Tongue (tissue), 2 donors: ENCODE measurements around the gene USP22. TPM values are rescaled to one million over a fixed set of nuclear protein-coding genes. Genes with fewer than 3 reads are reported as not detected.
A peak's percentile ranks its signal among the peaks of the same experiment; 100 is the strongest.

ENCODE experiments used
- DNase-seq: peaks from one replicate; pipeline ENCODE4 v3.0.0-alpha.2; 2015
- total RNA-seq: library from RNA; depleted of rRNA; stranded (reverse); fragments of >200 nt; gene quantifications from one replicate; pipeline ENCODE4 v1.2.3, GENCODE V29; 2014

The USP22 gene
- total RNA-seq, 1 donor from 2014 or later: 218 TPM

GRCh38 chr17:21019976-21020586, 22.7 kb downstream of the USP22 start:
- peak; percentile 59 for DNase-seq

DNA sequence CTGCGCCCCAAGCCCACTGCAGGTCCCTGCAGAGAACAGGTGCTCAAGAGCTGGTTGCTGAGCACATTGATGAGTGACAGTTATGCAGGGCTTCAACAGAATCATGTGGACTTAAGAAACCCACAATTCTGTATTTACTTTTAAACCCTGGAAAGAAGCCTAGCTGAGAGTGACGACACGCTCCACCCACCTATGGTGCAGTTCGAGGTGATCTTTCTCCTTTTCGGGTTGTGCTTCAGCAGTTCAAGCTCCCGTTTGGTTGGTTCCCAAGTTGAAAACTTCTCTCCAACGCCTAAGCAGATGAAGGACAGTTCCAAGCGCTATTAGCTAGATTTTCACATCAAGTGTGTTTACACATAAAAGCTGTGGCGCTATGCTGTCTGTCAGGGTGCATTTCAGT, 23.9 kb downstream of the USP22 start:
- DNase-seq: peak; percentile 48

DNA sequence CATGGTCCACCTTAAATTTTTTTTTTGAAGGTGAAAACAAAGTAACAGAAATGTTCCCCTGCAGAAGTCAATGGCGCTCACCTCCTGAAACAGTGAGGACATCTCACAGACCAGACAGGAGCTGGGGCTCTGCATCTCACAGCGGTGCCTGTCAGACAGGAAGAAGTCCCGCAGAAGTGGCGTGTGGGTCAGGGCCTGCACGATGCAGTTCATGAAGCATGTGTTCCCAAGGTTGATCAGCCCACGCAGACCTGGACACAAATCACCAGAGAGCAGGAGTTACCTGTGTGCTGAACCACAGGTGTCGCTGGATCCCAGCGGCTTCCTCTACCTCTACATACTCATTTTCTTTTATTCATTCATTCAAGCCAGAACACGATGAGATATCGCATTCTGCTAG, 24.9 kb downstream of the USP22 start:
- DNase-seq: no peak

DNA sequence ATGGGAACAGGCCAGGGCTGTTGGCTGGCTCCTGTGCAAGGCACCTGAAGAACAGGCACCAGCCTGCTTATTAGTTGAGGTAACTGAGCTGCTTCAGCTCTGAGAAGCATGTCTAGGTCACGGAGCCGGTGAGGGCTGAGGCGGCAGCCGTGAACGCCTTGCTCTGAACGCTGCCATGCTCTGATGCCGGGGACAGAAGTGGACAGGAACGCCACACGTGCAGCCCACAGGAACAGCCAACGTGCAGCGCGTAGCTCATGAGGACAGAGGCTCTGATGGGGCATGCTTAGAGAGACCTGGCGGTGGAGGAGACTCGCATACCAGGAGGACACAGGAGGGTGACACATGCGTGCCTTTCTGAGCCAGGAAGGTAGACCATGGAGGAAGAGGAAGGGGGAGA, 25.6 kb downstream of the USP22 start:
- no peak for DNase-seq

- no peak for DNase-seq
These were observed 26.0 kb downstream of the USP22 start for GRCh38 chr17:21016826-21017225.

- DNase-seq: no peak
These were observed 27.2 kb downstream of the USP22 start for GRCh38 chr17:21015564-21015963.

DNA sequence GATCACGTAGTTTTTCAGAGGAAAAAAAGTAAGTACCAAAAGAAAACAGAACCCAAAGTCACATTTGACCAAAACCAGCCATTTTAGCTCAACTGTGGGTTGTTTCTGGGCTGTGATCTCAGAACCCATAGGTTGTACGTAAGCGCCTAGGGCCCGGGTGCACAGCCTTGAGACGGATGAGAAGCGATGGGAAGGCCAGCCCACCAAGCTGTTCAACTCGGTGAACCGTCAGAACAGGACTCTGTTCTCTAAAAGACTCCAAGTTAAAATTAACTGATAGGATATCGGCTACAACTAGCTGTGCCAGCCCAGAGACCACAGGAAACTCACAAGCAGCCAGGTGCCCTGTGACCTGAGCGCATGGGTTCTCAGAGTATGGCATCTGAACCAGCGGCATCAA, 28.3 kb downstream of the USP22 start:
- no peak for DNase-seq

GRCh38 chr17:21013983-21014382, 28.8 kb downstream of the USP22 start:
- DNase-seq: no peak

GRCh38 chr17:21012736-21013135, 30.1 kb downstream of the USP22 start:
- DNase-seq: no peak

DNA sequence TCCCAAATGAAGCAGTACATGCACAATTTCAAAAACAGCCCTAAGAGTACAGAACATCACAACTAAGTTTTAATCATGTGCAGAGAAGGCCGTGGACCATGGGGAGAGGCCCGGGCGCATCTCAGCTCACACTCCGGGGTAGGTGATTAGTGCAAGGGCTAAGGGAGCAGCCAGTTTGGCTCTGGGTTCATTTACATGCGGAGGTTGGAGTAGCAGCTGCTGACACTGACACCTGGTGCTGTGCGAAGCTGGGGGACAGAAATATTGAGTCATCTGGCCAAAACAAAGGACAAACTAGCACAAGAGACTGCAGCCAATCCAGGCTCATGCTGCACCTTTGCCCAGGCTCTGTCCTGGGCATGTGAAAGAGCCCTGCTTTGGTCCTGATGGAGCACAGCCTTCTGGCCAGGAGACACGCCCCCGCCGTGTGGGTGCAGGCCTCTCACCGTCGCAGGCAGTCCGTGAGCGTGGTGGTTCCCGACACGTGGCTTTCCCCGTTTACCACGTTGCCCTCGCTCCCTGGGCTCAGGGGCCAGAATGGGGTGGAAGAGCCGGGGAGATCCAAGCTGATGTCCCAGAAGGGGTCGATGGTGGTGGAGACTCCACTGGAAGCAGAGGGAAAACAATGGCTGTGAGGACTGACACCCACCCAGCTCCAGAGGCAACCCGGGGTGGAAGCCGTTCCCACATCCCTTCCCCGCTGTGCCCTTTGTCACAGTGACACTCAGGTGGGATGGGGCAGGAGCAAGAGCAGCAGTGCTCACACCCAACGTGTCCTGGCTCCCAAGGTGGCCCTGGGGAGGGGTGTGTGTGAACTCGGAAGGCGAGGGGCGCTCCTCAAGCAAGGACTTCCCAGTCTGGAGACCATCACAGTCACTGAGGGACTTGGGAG, 31.9 kb downstream of the USP22 start:
- DNase-seq: no peak

GRCh38 chr17:21008992-21009671, 33.7 kb downstream of the USP22 start:
- DNase-seq: no peak

DNA sequence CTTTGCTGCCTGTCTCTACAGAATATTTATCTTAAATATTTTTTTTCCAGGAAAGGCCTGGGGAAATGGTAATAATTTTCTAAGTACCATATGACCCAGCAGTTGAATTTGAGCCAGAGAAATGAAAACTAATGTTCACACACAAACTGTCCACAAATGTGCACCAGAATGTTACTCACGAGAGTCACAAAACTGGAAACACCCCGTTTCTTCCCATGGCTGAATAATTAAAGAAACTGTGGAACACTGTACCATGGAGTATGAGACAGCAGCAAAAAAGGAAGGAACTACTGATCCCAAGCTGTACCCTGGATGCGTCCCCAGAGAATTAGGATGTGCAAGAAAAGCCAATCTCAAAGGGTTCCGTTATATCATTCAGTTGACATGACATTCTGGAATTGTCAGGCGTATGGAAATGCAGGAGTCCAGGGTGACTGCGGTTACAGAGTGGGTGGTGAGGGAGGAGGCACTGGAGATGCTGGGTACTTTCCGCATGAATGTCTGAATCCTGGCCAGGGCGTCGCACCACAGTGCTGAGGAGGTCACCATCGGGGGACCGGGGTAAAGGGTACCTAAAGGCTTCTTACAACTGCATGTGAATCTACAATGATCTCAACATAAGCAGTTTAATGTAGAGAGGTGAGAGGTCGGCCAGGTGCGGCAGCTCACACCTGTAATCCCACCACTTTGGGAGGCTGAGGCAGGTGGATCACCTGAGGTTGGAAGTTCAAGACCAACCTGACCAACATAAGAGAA, 34.5 kb downstream of the USP22 start:
- DNase-seq: no peak

DNA sequence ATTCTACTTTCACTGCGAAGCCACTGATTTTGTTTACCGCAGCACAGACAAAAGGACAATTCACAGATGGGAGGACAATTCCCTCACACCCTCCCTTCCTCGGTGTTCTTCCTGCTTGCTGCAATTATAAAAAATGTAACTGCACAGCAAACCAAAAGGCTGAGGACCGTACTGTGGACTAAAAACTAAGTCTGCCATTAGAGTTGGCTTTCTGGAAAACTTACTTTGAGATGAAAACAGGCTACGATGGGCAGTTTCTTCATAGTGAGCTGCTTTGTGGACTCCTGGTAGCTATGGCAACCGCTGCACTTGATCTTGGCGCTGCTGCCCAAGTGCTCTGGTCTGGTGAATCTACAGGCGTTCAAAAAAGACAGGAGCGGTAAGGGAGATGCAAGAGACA, 35.2 kb downstream of the USP22 start:
- DNase-seq: no peak

DNA sequence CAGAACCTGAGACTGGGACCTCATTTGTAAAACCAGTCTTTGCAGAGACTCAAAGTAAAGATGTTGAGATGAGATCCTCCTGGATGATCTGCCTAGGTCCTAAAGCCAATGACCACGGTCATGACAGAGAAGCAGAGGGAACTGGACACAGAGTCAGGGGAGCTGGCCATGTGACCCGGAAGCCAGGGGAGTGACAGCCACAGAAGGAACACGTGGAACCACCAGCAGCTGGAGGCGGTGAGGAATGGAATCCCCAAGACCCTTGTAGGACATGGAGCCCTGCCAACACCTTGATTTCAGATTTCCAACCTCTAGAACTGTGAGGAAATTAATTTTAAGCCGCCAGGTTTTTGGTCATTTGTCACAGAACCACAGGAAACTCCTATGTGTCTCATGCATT, 37.0 kb downstream of the USP22 start:
- DNase-seq: no peak

- DNase-seq: no peak
These were observed 37.4 kb downstream of the USP22 start for GRCh38 chr17:21005367-21005766.

- DNase-seq: no peak
These were observed 38.5 kb downstream of the USP22 start for GRCh38 chr17:21004016-21004930.

DNA sequence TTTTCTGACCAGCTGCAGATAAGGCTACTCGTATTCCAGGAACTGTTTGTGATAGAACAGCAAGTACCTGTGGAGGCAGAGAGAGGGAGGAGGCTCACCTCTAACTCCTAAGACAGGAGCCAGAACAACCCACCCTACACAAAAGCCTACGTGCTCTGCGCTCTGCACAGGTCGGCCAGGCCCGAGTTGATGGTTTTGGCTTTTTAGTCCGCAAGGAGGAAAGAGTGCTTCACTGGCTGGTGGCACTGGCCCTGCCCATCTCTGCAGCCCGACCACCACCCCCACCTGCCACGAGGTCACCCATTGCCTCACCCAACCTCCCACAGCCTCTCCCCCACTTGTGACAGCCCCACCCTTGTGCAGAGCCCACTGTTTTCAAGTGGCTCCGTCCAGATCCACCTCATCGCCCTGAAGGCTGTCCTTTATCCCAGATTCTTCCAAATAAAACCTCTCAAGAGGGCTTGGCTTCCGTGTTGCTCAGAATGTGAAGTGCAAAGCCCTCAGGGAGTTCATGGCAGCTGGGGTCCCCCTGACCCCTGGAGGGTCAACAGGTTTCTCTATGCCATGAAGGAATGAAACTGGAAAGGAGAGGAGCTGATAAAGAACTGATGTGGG, 39.7 kb downstream of the USP22 start:
- DNase-seq: no peak

DNA sequence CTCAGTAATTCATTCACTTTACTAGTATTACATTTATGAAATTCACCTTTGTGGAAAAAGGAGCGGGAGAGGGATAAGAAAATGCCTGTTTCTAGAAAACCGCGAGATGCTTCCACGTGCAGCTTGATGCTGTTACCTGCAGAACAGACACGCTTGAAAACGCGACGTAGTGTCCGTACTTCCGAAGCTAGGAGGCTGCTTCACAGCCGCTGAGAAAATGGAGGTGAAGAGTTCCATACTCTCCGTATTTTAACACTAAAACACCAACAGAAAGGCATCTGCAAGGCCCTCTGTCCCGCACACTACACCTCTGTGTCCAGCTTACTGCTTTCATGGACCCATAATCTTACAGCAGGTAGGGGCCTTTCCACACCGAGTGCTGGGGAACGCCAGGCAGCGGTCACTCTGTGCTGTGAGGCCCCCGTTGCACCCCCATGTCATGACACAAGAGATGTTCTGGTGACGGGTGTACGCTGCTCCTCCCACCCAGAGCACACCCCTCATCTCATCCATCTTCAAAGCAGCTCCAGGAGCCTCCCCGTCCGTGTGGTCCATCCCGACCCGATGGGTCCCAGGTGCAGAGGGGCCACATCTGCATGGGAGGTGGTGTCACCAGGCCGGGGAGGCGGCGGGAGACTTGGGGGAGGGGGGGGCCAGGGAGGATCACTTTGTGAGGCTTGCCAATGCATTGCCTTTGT, 40.4 kb downstream of the USP22 start:
- DNase-seq: no peak

GRCh38 chr17:21001813-21002221, 41.0 kb downstream of the USP22 start:
- peak; percentile 35 for DNase-seq

- peak; percentile 44 for DNase-seq
These were observed 41.5 kb downstream of the USP22 start for GRCh38 chr17:21001111-21001812.
